ENCODE measurements around the gene TTN. TPM values are rescaled to one million over a fixed set of nuclear protein-coding genes. Genes with fewer than 3 reads are reported as not detected.

The TTN gene
- total RNA-seq, 1 experiment from 2014 or later = 0.13 TPM

DNA sequence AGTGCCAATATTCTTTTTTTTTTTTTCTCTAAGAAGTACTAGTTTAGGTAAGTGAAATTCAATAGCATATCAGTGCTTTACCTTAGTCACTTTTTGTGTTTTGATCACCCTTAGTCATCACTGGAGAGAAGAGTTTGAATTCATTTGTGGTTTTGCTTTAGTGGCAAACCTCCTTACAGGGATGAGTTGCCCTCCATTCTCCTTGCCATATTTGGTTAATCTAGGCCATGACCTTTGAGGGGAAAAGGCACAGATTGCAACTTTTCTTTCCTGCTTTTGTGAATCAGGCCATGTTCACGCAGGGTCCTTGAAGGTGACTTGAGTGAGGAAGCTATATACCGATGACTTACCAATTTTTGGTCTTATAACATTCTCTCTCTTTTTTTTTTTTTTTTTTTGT, 292.6 kb downstream of the TTN start:
- Histone ChIP-seq H3K27me3 (ENCODE audit: control insufficient read depth, insufficient read depth, low read length) (no peaks in the 10 kb centered on the region), H3K9me3 (ENCODE audit: control insufficient read depth, insufficient read depth, low read depth, low read length) (no peaks in the 10 kb centered on the region), H3K4me1 (ENCODE audit: control insufficient read depth, insufficient read depth, low read length) (no peaks in the 10 kb centered on the region), H3K27ac (ENCODE audit: low read length) (no peak overlapping the region), H3K36me3 (ENCODE audit: control insufficient read depth, insufficient read depth, low read length) (no peaks in the 10 kb centered on the region), H3K4me3 (ENCODE audit: low read depth in 2 of 2, low read length in 2 of 2) (no peak overlapping the region)
- DNase-seq (ENCODE audit: low read depth, low spot score) (no peak), ATAC-seq (no peak)
- in situ Hi-C loops (cut with HindIII; ENCODE audit: low pct_unique_long_range_greater_than_20kb, low sequenced_read_pairs) = no loop called here
- ChIA-PET POLR2A (interaction anchor here (0.7 kb wide), 1 partner anchor 188 kb away, joined by 5 read pairs; no protein-coding TSS in a partner anchor), CTCF (no interaction called here)
- intact Hi-C loops (cut with micrococcal nuclease; ENCODE audit: unreplicated experiment) = no loop called here
- BruUV-seq (replicated peaks) = no TSS peak
- no peak for TF ChIP-seq SIN3A (IDR thresholded peaks at IDR 0.05; ENCODE audit: borderline replicate concordance, insufficient read depth, low read depth, low read length)
- TF ChIP-seq POLR2AphosphoS5 (IDR thresholded peaks at IDR 0.05; ENCODE audit: low read depth, low read length) = no peak
- TF ChIP-seq TCF7L2 (IDR thresholded peaks at IDR 0.05; ENCODE audit: low read depth, low read length) = no peak

DNA sequence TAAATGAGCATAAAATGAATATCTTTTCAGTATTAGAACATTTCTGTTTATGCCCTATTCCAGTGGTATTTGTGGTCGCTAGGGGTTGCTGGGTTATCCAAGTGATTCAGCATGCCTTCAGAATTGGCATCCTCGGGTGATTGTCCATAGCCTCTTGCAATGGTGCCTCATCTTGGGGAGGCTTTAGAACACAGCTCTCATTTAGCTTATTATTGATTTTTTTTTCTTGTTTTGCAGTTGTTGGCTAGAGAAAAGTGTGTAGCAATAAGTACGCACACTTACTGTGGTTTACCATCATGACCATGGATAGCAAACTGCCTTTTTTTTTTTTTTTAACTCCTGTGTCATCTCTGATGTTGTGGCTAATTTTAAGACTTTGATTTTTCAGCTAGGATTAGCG, 293.3 kb downstream of the TTN start:
- DNase-seq (ENCODE audit: low read depth, low spot score) = no peak
- H3K27ac ChIP-seq (ENCODE audit: low read length) = no peak overlapping the region
- in situ Hi-C loops (cut with HindIII; ENCODE audit: low pct_unique_long_range_greater_than_20kb, low sequenced_read_pairs) = no loop called here
- no peaks in the 10 kb centered on the region for H3K27me3 ChIP-seq (ENCODE audit: control insufficient read depth, insufficient read depth, low read length)
- H3K4me1 ChIP-seq (ENCODE audit: control insufficient read depth, insufficient read depth, low read length) = no peaks in the 10 kb centered on the region
- no peak for TF ChIP-seq TCF7L2 (IDR thresholded peaks at IDR 0.05; ENCODE audit: low read depth, low read length)
- no peak for TF ChIP-seq POLR2AphosphoS5 (IDR thresholded peaks at IDR 0.05; ENCODE audit: low read depth, low read length)
- TF ChIP-seq, protein P1, sequence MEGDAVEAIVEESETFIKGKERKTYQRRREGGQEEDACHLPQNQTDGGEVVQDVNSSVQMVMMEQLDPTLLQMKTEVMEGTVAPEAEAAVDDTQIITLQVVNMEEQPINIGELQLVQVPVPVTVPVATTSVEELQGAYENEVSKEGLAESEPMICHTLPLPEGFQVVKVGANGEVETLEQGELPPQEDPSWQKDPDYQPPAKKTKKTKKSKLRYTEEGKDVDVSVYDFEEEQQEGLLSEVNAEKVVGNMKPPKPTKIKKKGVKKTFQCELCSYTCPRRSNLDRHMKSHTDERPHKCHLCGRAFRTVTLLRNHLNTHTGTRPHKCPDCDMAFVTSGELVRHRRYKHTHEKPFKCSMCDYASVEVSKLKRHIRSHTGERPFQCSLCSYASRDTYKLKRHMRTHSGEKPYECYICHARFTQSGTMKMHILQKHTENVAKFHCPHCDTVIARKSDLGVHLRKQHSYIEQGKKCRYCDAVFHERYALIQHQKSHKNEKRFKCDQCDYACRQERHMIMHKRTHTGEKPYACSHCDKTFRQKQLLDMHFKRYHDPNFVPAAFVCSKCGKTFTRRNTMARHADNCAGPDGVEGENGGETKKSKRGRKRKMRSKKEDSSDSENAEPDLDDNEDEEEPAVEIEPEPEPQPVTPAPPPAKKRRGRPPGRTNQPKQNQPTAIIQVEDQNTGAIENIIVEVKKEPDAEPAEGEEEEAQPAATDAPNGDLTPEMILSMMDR (IDR thresholded peaks at IDR 0.05) = no peak
- TF ChIP-seq, protein P2, sequence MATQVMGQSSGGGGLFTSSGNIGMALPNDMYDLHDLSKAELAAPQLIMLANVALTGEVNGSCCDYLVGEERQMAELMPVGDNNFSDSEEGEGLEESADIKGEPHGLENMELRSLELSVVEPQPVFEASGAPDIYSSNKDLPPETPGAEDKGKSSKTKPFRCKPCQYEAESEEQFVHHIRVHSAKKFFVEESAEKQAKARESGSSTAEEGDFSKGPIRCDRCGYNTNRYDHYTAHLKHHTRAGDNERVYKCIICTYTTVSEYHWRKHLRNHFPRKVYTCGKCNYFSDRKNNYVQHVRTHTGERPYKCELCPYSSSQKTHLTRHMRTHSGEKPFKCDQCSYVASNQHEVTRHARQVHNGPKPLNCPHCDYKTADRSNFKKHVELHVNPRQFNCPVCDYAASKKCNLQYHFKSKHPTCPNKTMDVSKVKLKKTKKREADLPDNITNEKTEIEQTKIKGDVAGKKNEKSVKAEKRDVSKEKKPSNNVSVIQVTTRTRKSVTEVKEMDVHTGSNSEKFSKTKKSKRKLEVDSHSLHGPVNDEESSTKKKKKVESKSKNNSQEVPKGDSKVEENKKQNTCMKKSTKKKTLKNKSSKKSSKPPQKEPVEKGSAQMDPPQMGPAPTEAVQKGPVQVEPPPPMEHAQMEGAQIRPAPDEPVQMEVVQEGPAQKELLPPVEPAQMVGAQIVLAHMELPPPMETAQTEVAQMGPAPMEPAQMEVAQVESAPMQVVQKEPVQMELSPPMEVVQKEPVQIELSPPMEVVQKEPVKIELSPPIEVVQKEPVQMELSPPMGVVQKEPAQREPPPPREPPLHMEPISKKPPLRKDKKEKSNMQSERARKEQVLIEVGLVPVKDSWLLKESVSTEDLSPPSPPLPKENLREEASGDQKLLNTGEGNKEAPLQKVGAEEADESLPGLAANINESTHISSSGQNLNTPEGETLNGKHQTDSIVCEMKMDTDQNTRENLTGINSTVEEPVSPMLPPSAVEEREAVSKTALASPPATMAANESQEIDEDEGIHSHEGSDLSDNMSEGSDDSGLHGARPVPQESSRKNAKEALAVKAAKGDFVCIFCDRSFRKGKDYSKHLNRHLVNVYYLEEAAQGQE (IDR thresholded peaks at IDR 0.05; ENCODE audit: insufficient read depth in 1 of 2, low read depth in 2 of 2, low read length in 1 of 2) = no peak
- TF ChIP-seq SIN3A (IDR thresholded peaks at IDR 0.05; ENCODE audit: borderline replicate concordance, insufficient read depth, low read depth, low read length) = no peak
- no peak for ATAC-seq
- ChIA-PET CTCF (no interaction called here), POLR2A (no interaction called here)
- no peaks in the 10 kb centered on the region for H3K36me3 ChIP-seq (ENCODE audit: control insufficient read depth, insufficient read depth, low read length)
- H3K9me3 ChIP-seq (ENCODE audit: control insufficient read depth, insufficient read depth, low read depth, low read length) = no peaks in the 10 kb centered on the region
- H3K4me3 ChIP-seq (ENCODE audit: low read depth in 2 of 2, low read length in 2 of 2) = no peak overlapping the region
- BruUV-seq (replicated peaks) = no TSS peak
- intact Hi-C loops (cut with micrococcal nuclease; ENCODE audit: unreplicated experiment) = no loop called here

DNA sequence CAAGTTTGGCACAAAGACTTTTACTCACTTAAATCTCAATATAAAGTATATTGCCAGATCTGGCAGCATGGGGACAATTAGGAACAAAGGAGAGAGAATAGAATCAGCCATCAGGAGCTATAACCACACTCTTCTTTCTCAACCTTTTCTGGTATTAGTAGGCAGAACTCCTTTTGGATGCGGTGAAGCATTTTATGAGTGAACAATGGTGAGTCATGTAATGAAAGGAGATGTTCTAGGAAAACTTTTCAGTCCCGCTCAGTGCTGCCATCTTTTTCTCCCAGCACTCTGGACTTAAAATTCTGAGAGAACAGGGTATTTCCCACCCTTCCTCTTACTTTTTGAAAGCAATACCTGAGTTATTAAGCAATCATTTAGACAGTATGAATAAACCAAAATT, 294.7 kb downstream of the TTN start:
- no peak for DNase-seq (ENCODE audit: low read depth, low spot score)

More for the DNA sequence above, 294.7 kb downstream of the TTN start:
- Histone ChIP-seq H3K27ac (ENCODE audit: low read length) (no peak overlapping the region), H3K36me3 (ENCODE audit: control insufficient read depth, insufficient read depth, low read length) (no peaks in the 10 kb centered on the region), H3K9me3 (ENCODE audit: control insufficient read depth, insufficient read depth, low read depth, low read length) (no peaks in the 10 kb centered on the region), H3K4me3 (ENCODE audit: low read depth in 2 of 2, low read length in 2 of 2) (no peak overlapping the region), H3K4me1 (ENCODE audit: control insufficient read depth, insufficient read depth, low read length) (no peaks in the 10 kb centered on the region), H3K27me3 (ENCODE audit: control insufficient read depth, insufficient read depth, low read length) (no peaks in the 10 kb centered on the region)
- ChIA-PET CTCF (interaction anchor here (0.6 kb wide), 1 partner anchor 1657 kb away, joined by 3 read pairs; no protein-coding TSS in a partner anchor), POLR2A (no interaction called here)
- intact Hi-C loops (cut with micrococcal nuclease; ENCODE audit: unreplicated experiment) (no loop called here), in situ Hi-C loops (cut with HindIII; ENCODE audit: low pct_unique_long_range_greater_than_20kb, low sequenced_read_pairs) (no loop called here)
- TF ChIP-seq, protein P1 (IDR thresholded peaks at IDR 0.05) = no peak
- TF ChIP-seq, protein P2 (IDR thresholded peaks at IDR 0.05; ENCODE audit: insufficient read depth in 1 of 2, low read depth in 2 of 2, low read length in 1 of 2) = no peak
- no peak for TF ChIP-seq SIN3A (IDR thresholded peaks at IDR 0.05; ENCODE audit: borderline replicate concordance, insufficient read depth, low read depth, low read length)
- TF ChIP-seq TCF7L2 (IDR thresholded peaks at IDR 0.05; ENCODE audit: low read depth, low read length) = no peak
- TF ChIP-seq POLR2AphosphoS5 (IDR thresholded peaks at IDR 0.05; ENCODE audit: low read depth, low read length) = no peak
- TSS peak; percentile 29 for BruUV-seq (replicated peaks)
- ATAC-seq = no peak

All from Panc1 (cell line).